Measurements from ENCODE around the gene EMILIN2. TPM values are rescaled to one million over a fixed set of nuclear protein-coding genes. Genes with fewer than 3 reads are reported as not detected.

Gene EMILIN2
- total RNA-seq, 1 experiment from 2014 or later: 20.0 TPM

- Histone ChIP-seq H3T11ph (ENCODE audit: low read length) (no peak overlapping the region), H4K8ac (replicated peaks; ENCODE audit: insufficient read length, low read depth, low read length) (no peak overlapping the region), H3K23me2 (ENCODE audit: insufficient read length, low read depth, low read length, poor library complexity, severe bottlenecking) (no peaks in the 10 kb centered on the region), H3K23ac (ENCODE audit: insufficient read length, low read depth, low read length) (no peak overlapping the region), H2BK120ac (ENCODE audit: low read depth, low read length, poor library complexity, severe bottlenecking) (no peak overlapping the region), H3K14ac (ENCODE audit: insufficient read depth, low read length) (no peak overlapping the region), H4K91ac (ENCODE audit: insufficient read length, low read depth, low read length) (no peak overlapping the region), H3K18ac (ENCODE audit: insufficient read length, low read depth, low read length) (no peak overlapping the region), H3K56ac (ENCODE audit: insufficient read length, low read depth, low read length) (no peak overlapping the region), H3K27me3 (ENCODE audit: insufficient read depth, low read length) (no peaks in the 10 kb centered on the region), H3K4me2 (ENCODE audit: insufficient read depth, insufficient read length, low read length) (no peak overlapping the region), H3K9me3 (ENCODE audit: control insufficient read depth, low read depth, low read length) (no peaks in the 10 kb centered on the region), H3K27ac (ENCODE audit: insufficient read length, low read depth, low read length) (no peak overlapping the region), H4K5ac (ENCODE audit: insufficient read length, low read depth, low read length) (no peak overlapping the region), H3K9ac (ENCODE audit: extremely low read depth, insufficient read length, low read length) (no peak overlapping the region), H4K20me1 (ENCODE audit: control insufficient read depth, insufficient read depth, insufficient read length) (no peaks in the 10 kb centered on the region), H3K79me2 (ENCODE audit: insufficient read depth, low read length) (no peaks in the 10 kb centered on the region), H2AFZ (ENCODE audit: low read length) (no peak overlapping the region), H2BK15ac (ENCODE audit: low read depth, low read length) (no peak overlapping the region), H3K4ac (ENCODE audit: low read depth, low read length) (no peak overlapping the region), H2BK12ac (ENCODE audit: insufficient read length, low read depth, low read length) (no peak overlapping the region), H3K4me1 (ENCODE audit: insufficient read depth, low read length) (no peaks in the 10 kb centered on the region), H2BK20ac (ENCODE audit: low read depth, low read length, poor library complexity, severe bottlenecking) (no peak overlapping the region), H2BK5ac (ENCODE audit: insufficient read length, low read length) (no peak overlapping the region), H2AK5ac (ENCODE audit: insufficient read length, low read length) (no peak overlapping the region), H3K79me1 (ENCODE audit: insufficient read depth, low read depth, low read length, poor library complexity, severe bottlenecking) (no peaks in the 10 kb centered on the region)
- DNase-seq: no peak
- no peak for TF ChIP-seq CTCF (conservative IDR thresholded peaks at IDR 0.05)
- H3K27me3 Mint-ChIP-seq (ENCODE audit: low read depth): no peaks in the 10 kb centered on the region
- H3K36me3 Mint-ChIP-seq (ENCODE audit: insufficient read depth in 1 of 3, low read depth in 3 of 3): peaks cover 12 to 31% (median 15%) of the 10 kb centered on the region in 3 experiments
- H3K27ac Mint-ChIP-seq: no peak overlapping the region
- H3K9me3 Mint-ChIP-seq: no peaks in the 10 kb centered on the region
- H3K4me3 Mint-ChIP-seq: no peak overlapping the region
- 0 out of 4 replicates have a peak, but pooled peaks cover 0 to 2% of the 10 kb centered on the region in 2 experiments for H3K4me1 Mint-ChIP-seq
Observed at GRCh38 chr18:2958819-2959298, 112.1 kb downstream of the EMILIN2 start.
